HEK293 (cell line): ENCODE measurements around the gene GLIS1.

ENCODE experiments used
- CTCF ChIA-PET: fragments of 350-600 bp; formaldehyde crosslinking; extraction: SDS; loops from one replicate; lab custom pipeline; 2021; ENCODE audit warnings: antibody characterized with exemption; lab: Yijun Ruan, JAX
- POLR2A ChIA-PET: fragments of 300-600 bp; formaldehyde crosslinking; extraction: SDS; loops from one replicate; lab custom pipeline; 2020; ENCODE audit warnings: antibody characterized with exemption, inconsistent platforms; lab: Yijun Ruan, JAX
- H3K27ac ChIP-seq: fragments of 200-500 bp; sonication (Bioruptor generic); 2 replicates; pipeline ENCODE4 v1.5.1; 2014; ENCODE audit warnings: low read depth, low read length, control low read depth, inconsistent platforms; ENCODE audit errors: extremely low read depth
- H3K36me3 ChIP-seq, 2 experiments: fragments of 200-500 bp in 1 of 2; sonication (Bioruptor generic) in 1 of 2; 1 replicate in 1 of 2; 2 replicates in 1 of 2; pipeline ENCODE4 v1.5.1; 2014 to 2017; ENCODE audit warnings: inconsistent platforms in 2 of 2, low read length in 2 of 2; ENCODE audit not compliant: control insufficient read depth in 2 of 2, insufficient read depth in 1 of 2
- H3K4me1 ChIP-seq: fragments of 200-500 bp; sonication (Bioruptor generic); 2 replicates; pipeline ENCODE4 v1.5.1; 2014; ENCODE audit warnings: mild to moderate bottlenecking, low read length, inconsistent platforms; ENCODE audit not compliant: control insufficient read depth, insufficient read depth
- H3K4me3 ChIP-seq: 2 replicates; pipeline ENCODE4 v1.5.1; 2011; ENCODE audit warnings: low read depth, mild to moderate bottlenecking, control low read depth, low read length, moderate library complexity
- H3K9me3 ChIP-seq: fragments of 200-500 bp; sonication (Bioruptor generic); 2 replicates; pipeline ENCODE4 v1.5.1; 2014; ENCODE audit warnings: low read depth, low read length, inconsistent platforms; ENCODE audit not compliant: control insufficient read depth, insufficient read depth
- BCL11A ChIP-seq: fragments of 450-650 bp; formaldehyde crosslinking; IDR thresholded peaks from 2 replicates; pipeline ENCODE4 v1.5.1; 2016; ENCODE audit warnings: low read depth, missing biosample characterization, missing genetic modification characterization
- FEZF1 ChIP-seq: fragments of 450-650 bp; formaldehyde crosslinking; IDR thresholded peaks from 2 replicates; pipeline ENCODE4 v1.5.1; 2016; ENCODE audit warnings: missing biosample characterization, missing genetic modification characterization
- GLI4 ChIP-seq: fragments of 450-650 bp; formaldehyde crosslinking; IDR thresholded peaks from 2 replicates; pipeline ENCODE4 v1.5.1; 2016; ENCODE audit warnings: missing biosample characterization, missing genetic modification characterization
- GLIS2 ChIP-seq: fragments of 450-650 bp; formaldehyde crosslinking; IDR thresholded peaks from 2 replicates; pipeline ENCODE4 v1.5.1; 2016; ENCODE audit warnings: missing biosample characterization, missing genetic modification characterization
- INSM2 ChIP-seq: fragments of 450-650 bp; formaldehyde crosslinking; IDR thresholded peaks from 2 replicates; pipeline ENCODE4 v1.5.1; 2016; ENCODE audit warnings: missing biosample characterization, missing genetic modification characterization
- MEIS1 ChIP-seq: sonication (generic); formaldehyde crosslinking; IDR thresholded peaks from 2 replicates; pipeline ENCODE4 v1.8.1; 2022; ENCODE audit warnings: missing genetic modification reagents, mild to moderate bottlenecking, borderline replicate concordance
- SALL2 ChIP-seq: fragments of 450-650 bp; formaldehyde crosslinking; IDR thresholded peaks from 2 replicates; pipeline ENCODE4 v1.5.0; 2017; ENCODE audit warnings: missing biosample characterization, mild to moderate bottlenecking, missing genetic modification characterization, borderline replicate concordance
- SCRT1 ChIP-seq: fragments of 450-650 bp; formaldehyde crosslinking; IDR thresholded peaks from 2 replicates; pipeline ENCODE4 v1.5.1; 2016; ENCODE audit warnings: missing biosample characterization, missing genetic modification characterization, borderline replicate concordance
- SCRT2 ChIP-seq: fragments of 450-650 bp; formaldehyde crosslinking; IDR thresholded peaks from 2 replicates; pipeline ENCODE4 v1.5.1; 2016; ENCODE audit warnings: missing biosample characterization, missing genetic modification characterization
- ZBTB8A ChIP-seq: fragments of 450-650 bp; formaldehyde crosslinking; IDR thresholded peaks from 2 replicates; pipeline ENCODE4 v1.5.1; 2016; ENCODE audit warnings: missing biosample characterization, missing genetic modification characterization
- ZNF114 ChIP-seq: fragments of 450-650 bp; formaldehyde crosslinking; IDR thresholded peaks from 2 replicates; pipeline ENCODE4 v1.5.0; 2017; ENCODE audit warnings: missing biosample characterization, missing genetic modification characterization
- ZNF169 ChIP-seq: fragments of 450-650 bp; formaldehyde crosslinking; IDR thresholded peaks from 2 replicates; pipeline ENCODE4 v1.5.1; 2016; ENCODE audit warnings: missing biosample characterization, missing genetic modification characterization
- ZNF23 ChIP-seq: fragments of 450-650 bp; formaldehyde crosslinking; IDR thresholded peaks from 2 replicates; pipeline ENCODE4 v1.5.1; 2016; ENCODE audit warnings: missing biosample characterization, missing genetic modification characterization, borderline replicate concordance
- ZNF239 ChIP-seq: fragments of 450-650 bp; formaldehyde crosslinking; IDR thresholded peaks from 2 replicates; pipeline ENCODE4 v1.5.1; 2016; ENCODE audit warnings: missing biosample characterization, missing genetic modification characterization
- ZNF335 ChIP-seq: fragments of 450-650 bp; formaldehyde crosslinking; conservative IDR thresholded peaks from 2 replicates; pipeline ENCODE4 v1.5.1; 2016; ENCODE audit warnings: missing biosample characterization, missing genetic modification characterization
- ZNF341 ChIP-seq: fragments of 450-650 bp; formaldehyde crosslinking; IDR thresholded peaks from 2 replicates; pipeline ENCODE4; 2016; ENCODE audit warnings: low read depth, missing biosample characterization, missing genetic modification characterization
- ZNF596 ChIP-seq: fragments of 450-650 bp; IDR thresholded peaks from 2 replicates; pipeline ENCODE4 v1.5.0; 2018; ENCODE audit warnings: missing biosample characterization, mild to moderate bottlenecking, missing genetic modification characterization, moderate library complexity
- ZNF600 ChIP-seq: fragments of 450-650 bp; formaldehyde crosslinking; IDR thresholded peaks from 2 replicates; pipeline ENCODE4 v1.5.1; 2016; ENCODE audit warnings: missing biosample characterization, missing genetic modification characterization
- ZNF626 ChIP-seq: fragments of 450-650 bp; sonication (Bioruptor Pico); formaldehyde crosslinking; IDR thresholded peaks from 2 replicates; pipeline ENCODE4 v1.5.1; 2018; ENCODE audit warnings: missing biosample characterization, missing genetic modification characterization, inconsistent platforms
- ZNF629 ChIP-seq: fragments of 450-650 bp; formaldehyde crosslinking; IDR thresholded peaks from 2 replicates; pipeline ENCODE4 v1.5.1; 2017; ENCODE audit warnings: missing biosample characterization, missing genetic modification characterization
- ZNF677 ChIP-seq: fragments of 450-650 bp; IDR thresholded peaks from 2 replicates; pipeline ENCODE4 v1.5.0; 2018; ENCODE audit warnings: missing biosample characterization, mild to moderate bottlenecking, missing genetic modification characterization, moderate library complexity
- ZNF768 ChIP-seq: fragments of 450-650 bp; formaldehyde crosslinking; IDR thresholded peaks from 2 replicates; pipeline ENCODE4 v1.5.1; 2018; ENCODE audit warnings: missing biosample characterization, mild to moderate bottlenecking, missing genetic modification characterization
- TF ChIP-seq, protein P1 (sequence below): fragments of 450-650 bp; formaldehyde crosslinking; IDR thresholded peaks from 2 replicates; pipeline ENCODE4 v1.5.1; 2016; ENCODE audit warnings: missing biosample characterization, missing genetic modification characterization
- TF ChIP-seq, protein P2 (sequence below): fragments of 450-650 bp; formaldehyde crosslinking; IDR thresholded peaks from 2 replicates; pipeline ENCODE4 v1.5.1; 2016; ENCODE audit warnings: missing biosample characterization, missing genetic modification characterization, low read depth

GLIS1 gene

DNA sequence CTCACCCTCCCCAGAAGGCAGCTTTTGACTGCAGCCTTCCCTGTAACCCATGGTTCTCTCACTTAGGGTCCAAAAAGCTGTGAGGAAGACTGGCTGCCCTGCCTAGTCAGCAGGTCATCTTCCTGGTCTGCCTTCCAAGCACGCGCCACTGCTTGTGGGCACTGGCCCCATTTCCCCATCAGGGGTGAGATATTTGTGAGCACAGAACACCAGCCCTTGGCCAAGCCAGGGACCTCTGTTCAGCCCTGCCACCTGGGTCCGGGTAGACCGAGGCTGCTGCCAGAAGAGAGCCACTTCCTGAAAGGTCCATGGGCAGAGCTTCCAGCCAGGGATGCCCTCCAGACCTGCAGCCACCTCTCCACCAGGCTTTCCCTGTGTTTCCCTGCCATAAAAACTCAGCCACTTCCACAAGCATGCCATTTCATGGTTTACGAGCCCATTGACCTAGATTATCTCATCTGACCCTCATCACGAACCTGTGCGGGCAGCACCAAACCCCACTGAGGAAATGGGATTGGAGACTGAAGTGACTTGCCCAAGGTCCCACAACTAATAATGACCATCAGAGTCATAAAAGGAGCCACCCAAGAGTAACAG, 40.5 kb downstream of the GLIS1 start:
- no peak overlapping the region for H3K27ac ChIP-seq
- CTCF ChIA-PET = interaction anchor here (0.7 to 3.3 kb wide), 2 partner anchors 15 to 38 kb away, joined by 3 to 15 read pairs; no protein-coding TSS in a partner anchor
- H3K36me3 ChIP-seq = no peaks in the 10 kb centered on the region
- H3K4me1 ChIP-seq = no peaks in the 10 kb centered on the region
- POLR2A ChIA-PET = no interaction called here
- H3K4me3 ChIP-seq = no peak overlapping the region
- TF ChIP-seq ZNF169 (tag by site-specific recombination) (no peak), ZNF239 (tag by site-specific recombination) (no peak), ZNF677 (tag by site-specific recombination) (no peak), GLI4 (no peak), MEIS1 (CRISPR knock-in tag) (no peak), FEZF1 (peak; percentile 28; the same call in 1 of the 2 replicates)
- no peaks in the 10 kb centered on the region for H3K9me3 ChIP-seq

DNA sequence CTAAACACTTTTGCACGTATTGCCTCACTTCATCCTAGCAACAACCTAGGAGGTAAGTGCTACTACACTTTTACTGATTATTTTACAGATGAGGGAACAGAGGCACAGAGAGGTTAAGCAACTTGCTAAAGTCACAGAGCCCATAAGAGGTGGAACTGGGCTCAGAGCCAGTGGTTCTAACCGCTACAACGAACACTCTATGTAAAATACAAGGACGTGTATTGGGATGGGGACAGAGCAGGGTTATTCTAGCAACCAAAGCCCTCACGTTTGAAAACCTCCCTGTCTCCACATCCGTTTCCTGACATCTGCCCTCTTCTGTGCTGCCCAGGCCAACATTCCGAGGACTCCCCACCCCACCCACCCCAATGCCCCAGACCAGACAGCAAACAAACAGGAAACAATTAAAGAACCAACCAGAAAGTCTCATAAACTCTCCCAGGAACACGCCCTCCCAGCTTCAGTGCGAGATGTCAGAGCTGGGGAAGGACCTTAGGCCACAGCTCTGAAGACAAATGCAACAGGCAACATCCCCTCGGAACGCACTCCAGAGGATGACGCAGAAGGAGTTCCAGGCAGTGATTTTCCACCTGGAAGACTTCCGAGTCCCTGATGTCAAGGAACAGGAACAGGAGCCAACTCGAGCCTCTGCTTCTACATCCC, 41.1 kb downstream of the GLIS1 start:
- no peaks in the 10 kb centered on the region for H3K36me3 ChIP-seq
- TF ChIP-seq ZNF341 (no peak), ZNF768 (peak; percentile 80; the same call in 1 of the 2 replicates), SCRT1 (tag by site-specific recombination) (no peak), ZNF629 (tag by site-specific recombination) (no peak), INSM2 (tag by site-specific recombination) (no peak), ZNF600 (tag by site-specific recombination) (no peak), ZNF626 (no peak), ZNF114 (tag by site-specific recombination) (no peak), SCRT2 (tag by site-specific recombination) (0 out of 2 replicates have a peak, but pooled peaks have one; percentile 35), BCL11A (tag by site-specific recombination) (no peak), ZNF335 (tag by site-specific recombination) (no peak), ZBTB8A (no peak), GLIS2 (no peak)
- no peak overlapping the region for H3K4me3 ChIP-seq
- ChIA-PET POLR2A (no interaction called here), CTCF (interaction anchor here (0.6 to 3.3 kb wide), 3 partner anchors 15 to 420 kb away, joined by 3 to 15 read pairs (median 3); no protein-coding TSS in a partner anchor)
- no peak overlapping the region for H3K27ac ChIP-seq
- no peaks in the 10 kb centered on the region for H3K4me1 ChIP-seq
- no peaks in the 10 kb centered on the region for H3K9me3 ChIP-seq

- Histone ChIP-seq H3K27ac (no peak overlapping the region), H3K36me3 (no peaks in the 10 kb centered on the region), H3K4me1 (no peaks in the 10 kb centered on the region), H3K9me3 (no peaks in the 10 kb centered on the region), H3K4me3 (no peak overlapping the region)
- ChIA-PET CTCF (interaction anchor here (0.5 to 3.3 kb wide), 3 partner anchors 14 to 227 kb away, joined by 3 to 15 read pairs (median 6); no protein-coding TSS in a partner anchor), POLR2A (no interaction called here)
- TF ChIP-seq, protein P1, sequence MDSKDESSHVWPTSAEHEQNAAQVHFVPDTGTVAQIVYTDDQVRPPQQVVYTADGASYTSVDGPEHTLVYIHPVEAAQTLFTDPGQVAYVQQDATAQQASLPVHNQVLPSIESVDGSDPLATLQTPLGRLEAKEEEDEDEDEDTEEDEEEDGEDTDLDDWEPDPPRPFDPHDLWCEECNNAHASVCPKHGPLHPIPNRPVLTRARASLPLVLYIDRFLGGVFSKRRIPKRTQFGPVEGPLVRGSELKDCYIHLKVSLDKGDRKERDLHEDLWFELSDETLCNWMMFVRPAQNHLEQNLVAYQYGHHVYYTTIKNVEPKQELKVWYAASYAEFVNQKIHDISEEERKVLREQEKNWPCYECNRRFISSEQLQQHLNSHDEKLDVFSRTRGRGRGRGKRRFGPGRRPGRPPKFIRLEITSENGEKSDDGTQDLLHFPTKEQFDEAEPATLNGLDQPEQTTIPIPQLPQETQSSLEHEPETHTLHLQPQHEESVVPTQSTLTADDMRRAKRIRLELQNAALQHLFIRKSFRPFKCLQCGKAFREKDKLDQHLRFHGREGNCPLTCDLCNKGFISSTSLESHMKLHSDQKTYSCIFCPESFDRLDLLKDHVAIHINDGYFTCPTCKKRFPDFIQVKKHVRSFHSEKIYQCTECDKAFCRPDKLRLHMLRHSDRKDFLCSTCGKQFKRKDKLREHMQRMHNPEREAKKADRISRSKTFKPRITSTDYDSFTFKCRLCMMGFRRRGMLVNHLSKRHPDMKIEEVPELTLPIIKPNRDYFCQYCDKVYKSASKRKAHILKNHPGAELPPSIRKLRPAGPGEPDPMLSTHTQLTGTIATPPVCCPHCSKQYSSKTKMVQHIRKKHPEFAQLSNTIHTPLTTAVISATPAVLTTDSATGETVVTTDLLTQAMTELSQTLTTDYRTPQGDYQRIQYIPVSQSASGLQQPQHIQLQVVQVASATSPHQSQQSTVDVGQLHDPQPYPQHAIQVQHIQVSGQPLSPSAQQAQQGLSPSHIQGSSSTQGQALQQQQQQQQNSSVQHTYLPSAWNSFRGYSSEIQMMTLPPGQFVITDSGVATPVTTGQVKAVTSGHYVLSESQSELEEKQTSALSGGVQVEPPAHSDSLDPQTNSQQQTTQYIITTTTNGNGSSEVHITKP (tag by site-specific recombination) = peak; percentile 96
- TF ChIP-seq ZNF596 (tag by site-specific recombination) (no peak), GLI4 (0 out of 2 replicates have a peak, but pooled peaks have one; percentile 47), SALL2 (no peak), ZNF23 (no peak)
- TF ChIP-seq, protein P2, sequence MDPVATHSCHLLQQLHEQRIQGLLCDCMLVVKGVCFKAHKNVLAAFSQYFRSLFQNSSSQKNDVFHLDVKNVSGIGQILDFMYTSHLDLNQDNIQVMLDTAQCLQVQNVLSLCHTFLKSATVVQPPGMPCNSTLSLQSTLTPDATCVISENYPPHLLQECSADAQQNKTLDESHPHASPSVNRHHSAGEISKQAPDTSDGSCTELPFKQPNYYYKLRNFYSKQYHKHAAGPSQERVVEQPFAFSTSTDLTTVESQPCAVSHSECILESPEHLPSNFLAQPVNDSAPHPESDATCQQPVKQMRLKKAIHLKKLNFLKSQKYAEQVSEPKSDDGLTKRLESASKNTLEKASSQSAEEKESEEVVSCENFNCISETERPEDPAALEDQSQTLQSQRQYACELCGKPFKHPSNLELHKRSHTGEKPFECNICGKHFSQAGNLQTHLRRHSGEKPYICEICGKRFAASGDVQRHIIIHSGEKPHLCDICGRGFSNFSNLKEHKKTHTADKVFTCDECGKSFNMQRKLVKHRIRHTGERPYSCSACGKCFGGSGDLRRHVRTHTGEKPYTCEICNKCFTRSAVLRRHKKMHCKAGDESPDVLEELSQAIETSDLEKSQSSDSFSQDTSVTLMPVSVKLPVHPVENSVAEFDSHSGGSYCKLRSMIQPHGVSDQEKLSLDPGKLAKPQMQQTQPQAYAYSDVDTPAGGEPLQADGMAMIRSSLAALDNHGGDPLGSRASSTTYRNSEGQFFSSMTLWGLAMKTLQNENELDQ (tag by site-specific recombination) = no peak
Measured at GRCh38 chr1:53696990-53697389, 42.0 kb downstream of the GLIS1 start.
